NT2/D1 (cell line): ENCODE data around the gene DDA1.

Source experiments
- DNase-seq: peaks from one replicate; pipeline ENCODE4 v3.0.0-alpha.2; 2011; ENCODE audit warnings: low read depth, low spot score
- H3K27me3 ChIP-seq: 2 replicates; pipeline ENCODE4 v1.6.0; 2011; ENCODE audit warnings: mild to moderate bottlenecking; ENCODE audit not compliant: insufficient read length, insufficient read depth
- H3K36me3 ChIP-seq: 2 replicates; pipeline ENCODE4 v1.6.1; 2011; ENCODE audit warnings: mild to moderate bottlenecking, low read length, mixed read lengths; ENCODE audit not compliant: insufficient read depth, insufficient read length
- H3K4me1 ChIP-seq: 2 replicates; pipeline ENCODE4 v1.5.1; 2011; ENCODE audit not compliant: insufficient read depth, insufficient read length
- H3K4me3 ChIP-seq: 2 replicates; pipeline ENCODE4 v1.5.1; 2011; ENCODE audit warnings: low read depth; ENCODE audit not compliant: insufficient read length
- H3K9ac ChIP-seq: 2 replicates; pipeline ENCODE4 v1.6.0; 2011; ENCODE audit warnings: low read depth; ENCODE audit not compliant: insufficient read length
- H3K9me3 ChIP-seq: 2 replicates; pipeline ENCODE4 v1.5.1; 2011; ENCODE audit warnings: mild to moderate bottlenecking, low read length; ENCODE audit not compliant: insufficient read depth
- SUZ12 ChIP-seq: IDR thresholded peaks from 2 replicates; pipeline ENCODE4 v1.6.1; 2011; ENCODE audit not compliant: insufficient read length, insufficient read depth; ENCODE audit errors: extremely low read depth
- YY1 ChIP-seq: IDR thresholded peaks from 2 replicates; pipeline ENCODE4 v1.6.1; 2011; ENCODE audit not compliant: insufficient read length, insufficient read depth
- ZNF274 ChIP-seq: IDR thresholded peaks from 2 replicates; pipeline ENCODE4 v1.6.1; 2011; ENCODE audit warnings: mild to moderate bottlenecking, low read depth, low read length

DDA1 gene

DNA sequence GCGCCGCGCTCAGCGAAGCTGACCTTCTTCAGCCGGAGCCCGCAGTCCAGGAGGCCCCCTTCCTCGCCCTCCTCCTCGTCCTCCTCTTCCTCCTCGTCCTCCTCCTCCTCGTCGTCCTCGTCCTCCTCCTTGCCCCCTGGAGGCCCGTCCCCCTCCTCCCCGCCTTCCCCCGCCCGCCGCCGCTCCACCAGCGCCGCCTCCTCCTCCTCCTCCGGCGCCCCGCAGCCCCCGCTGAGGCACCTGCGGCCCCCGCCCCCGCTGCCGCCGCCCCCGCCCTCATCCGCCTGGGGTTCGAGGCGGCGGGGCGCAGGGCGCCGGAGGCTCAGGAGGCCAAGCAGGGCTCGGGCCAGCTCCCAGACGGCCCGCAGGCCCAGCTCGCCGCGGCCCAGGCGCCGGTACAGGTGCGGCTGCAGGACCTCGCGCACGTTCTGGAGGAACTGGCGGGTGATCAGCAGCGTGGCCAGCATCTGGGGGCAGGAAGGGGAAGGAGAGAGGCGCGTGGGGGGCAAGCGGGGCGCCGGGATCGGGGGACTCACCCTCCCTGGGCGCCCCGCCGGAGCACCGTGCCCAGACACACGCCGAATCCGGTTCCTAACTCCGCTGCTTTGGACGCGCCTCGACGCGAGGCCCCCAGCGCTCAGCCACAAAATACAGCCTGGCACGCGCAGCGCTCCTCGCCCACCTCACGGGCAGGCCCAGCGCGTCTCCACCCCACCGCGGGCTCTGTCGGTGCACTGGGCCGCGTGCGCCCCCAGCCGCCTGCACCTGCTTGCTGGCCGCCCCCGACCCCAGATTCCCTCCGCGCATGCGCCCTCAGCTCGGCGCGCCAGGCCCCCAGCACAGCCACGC is 19.4 kb downstream of the DDA1 start:
- DNase-seq = no peak
- Histone ChIP-seq H3K27me3 (no peaks in the 10 kb centered on the region), H3K36me3 (peaks cover 50% of the 10 kb centered on the region), H3K4me1 (peaks cover 27% of the 10 kb centered on the region), H3K9ac (peak overlapping the region; percentile 77), H3K9me3 (peaks cover 5% of the 10 kb centered on the region; the same call in 1 of the 2 replicates), H3K4me3 (peak overlapping the region; percentile 55)
- TF ChIP-seq SUZ12 = no peak
- TF ChIP-seq YY1 = no peak
- no peak for TF ChIP-seq ZNF274

DNA sequence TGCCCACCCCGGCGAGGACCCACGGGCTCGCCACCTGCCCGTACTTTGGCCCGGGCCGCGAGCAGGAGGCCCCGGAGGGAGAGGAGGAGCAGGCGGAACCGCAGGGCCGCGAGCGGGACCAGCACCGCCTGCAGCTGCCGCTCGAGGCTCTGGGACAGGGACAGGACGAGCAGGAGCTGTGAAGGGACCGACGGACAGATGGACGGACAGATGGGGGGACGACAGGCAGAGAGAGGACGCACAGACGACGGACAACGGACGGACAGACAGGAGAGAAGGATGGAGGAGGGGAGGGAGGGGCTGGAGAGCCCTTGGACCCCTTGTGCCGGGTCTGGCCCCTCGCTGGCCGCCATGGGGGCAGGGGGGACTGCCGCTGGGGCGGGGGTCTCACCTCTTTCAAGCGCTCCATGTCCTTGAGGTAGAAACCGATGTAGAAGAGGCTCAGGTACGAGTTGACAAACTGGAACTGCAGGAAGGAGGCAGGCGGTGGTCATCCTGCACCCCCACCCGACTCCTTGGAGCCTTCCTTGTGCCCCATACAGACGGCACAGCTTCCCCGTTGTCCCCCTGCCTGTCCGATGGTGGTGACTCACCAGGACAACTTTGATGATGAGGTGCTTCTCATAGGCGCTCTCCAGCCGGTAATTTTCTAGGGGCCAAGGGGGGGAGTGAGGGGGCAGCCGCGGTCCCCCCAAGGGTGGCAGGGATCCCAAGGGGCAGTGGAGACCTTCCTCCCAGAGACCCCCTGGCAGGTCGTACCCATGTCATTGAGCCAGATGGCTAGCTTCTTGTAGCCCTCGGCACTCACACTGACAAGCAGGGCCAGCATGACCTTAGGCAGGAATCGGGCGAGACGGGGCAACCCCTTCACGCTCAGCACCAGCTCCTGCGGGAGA is 20.3 kb downstream of the DDA1 start:
- peaks cover 23% of the 10 kb centered on the region for H3K4me1 ChIP-seq
- peak overlapping the region; percentile 77 for H3K9ac ChIP-seq
- peaks cover 45% of the 10 kb centered on the region for H3K36me3 ChIP-seq
- DNase-seq = no peak
- no peaks in the 10 kb centered on the region for H3K27me3 ChIP-seq
- H3K4me3 ChIP-seq = peak overlapping the region; percentile 24
- peaks cover 5% of the 10 kb centered on the region; the same call in 1 of the 2 replicates for H3K9me3 ChIP-seq
- TF ChIP-seq YY1 (no peak), SUZ12 (no peak), ZNF274 (no peak)

DNA sequence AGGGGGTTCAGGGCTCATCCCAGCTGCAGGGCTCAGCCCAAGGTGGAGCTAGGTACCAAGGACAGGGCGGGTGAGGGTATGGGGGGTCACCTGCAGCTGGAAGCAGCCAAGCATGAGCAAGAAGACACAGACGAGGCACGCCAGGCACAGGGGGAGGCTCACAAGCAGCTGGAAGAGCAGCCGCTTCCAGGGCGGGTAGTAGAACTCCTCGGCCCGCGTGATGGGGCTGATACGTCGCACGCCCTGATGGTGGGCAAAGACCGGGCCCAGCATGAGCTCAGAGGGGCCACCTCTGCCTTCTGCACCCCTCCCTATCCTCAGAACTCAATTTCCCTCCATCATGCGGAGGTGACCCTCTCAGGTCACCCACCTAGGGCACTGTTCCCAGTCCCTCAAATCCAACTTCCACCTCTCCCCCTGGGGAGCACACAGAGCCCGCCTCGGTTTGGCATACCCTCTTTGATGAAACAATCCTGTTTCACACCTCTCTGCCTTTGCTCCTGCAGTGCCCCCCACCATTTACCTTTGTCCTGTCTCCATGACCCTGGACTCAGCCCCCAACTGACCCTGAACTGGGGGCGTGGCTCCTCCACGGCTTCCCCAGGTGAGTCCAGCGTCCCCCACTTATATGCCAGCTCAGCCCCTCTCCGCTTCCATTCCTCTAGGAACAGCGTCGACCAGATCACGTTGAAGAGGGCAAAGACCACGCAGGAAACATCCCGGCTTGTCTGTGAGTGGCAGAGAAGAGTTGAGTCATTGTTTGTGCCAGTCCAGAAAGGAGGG is 21.1 kb downstream of the DDA1 start:
- H3K27me3 ChIP-seq = no peaks in the 10 kb centered on the region
- no peak for DNase-seq
- H3K4me3 ChIP-seq = no peak overlapping the region
- no peak overlapping the region for H3K9ac ChIP-seq
- peaks cover 36% of the 10 kb centered on the region for H3K36me3 ChIP-seq
- TF ChIP-seq SUZ12 (no peak), ZNF274 (no peak)
- H3K4me1 ChIP-seq = peaks cover 17% of the 10 kb centered on the region
- peaks cover 5% of the 10 kb centered on the region; the same call in 1 of the 2 replicates for H3K9me3 ChIP-seq

DNA sequence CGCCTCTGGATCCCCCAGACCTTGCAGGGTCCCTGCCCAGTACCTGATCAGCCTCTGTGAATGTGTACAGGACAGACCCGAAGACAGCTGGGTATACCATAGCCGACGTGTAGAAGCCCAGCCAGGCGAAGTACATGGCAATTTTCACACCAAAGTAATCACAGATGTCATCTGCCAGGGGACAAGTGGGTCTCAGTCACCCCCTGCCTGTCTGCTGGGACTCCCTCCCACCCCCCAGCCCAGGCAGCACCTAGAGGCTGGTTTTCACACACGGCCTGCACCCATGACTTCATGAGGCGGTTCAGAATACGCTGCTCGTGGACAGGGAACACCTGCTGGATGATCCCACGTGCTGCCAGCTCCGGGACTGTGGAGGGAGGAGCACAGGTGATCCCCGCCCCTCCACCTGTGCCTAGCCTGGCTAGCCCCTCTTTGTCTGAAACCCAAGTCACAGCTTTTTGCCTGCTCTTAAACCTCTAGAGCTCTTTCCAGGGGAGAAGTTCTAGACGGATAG is 21.7 kb downstream of the DDA1 start:
- no peak overlapping the region for H3K9ac ChIP-seq
- H3K36me3 ChIP-seq = peaks cover 35% of the 10 kb centered on the region
- no peak for DNase-seq
- H3K4me3 ChIP-seq = no peak overlapping the region
- H3K4me1 ChIP-seq = peaks cover 17% of the 10 kb centered on the region
- no peaks in the 10 kb centered on the region for H3K27me3 ChIP-seq
- peaks cover 5% of the 10 kb centered on the region; the same call in 1 of the 2 replicates for H3K9me3 ChIP-seq
- TF ChIP-seq YY1 = no peak
- no peak for TF ChIP-seq ZNF274
- TF ChIP-seq SUZ12 = no peak

DNA sequence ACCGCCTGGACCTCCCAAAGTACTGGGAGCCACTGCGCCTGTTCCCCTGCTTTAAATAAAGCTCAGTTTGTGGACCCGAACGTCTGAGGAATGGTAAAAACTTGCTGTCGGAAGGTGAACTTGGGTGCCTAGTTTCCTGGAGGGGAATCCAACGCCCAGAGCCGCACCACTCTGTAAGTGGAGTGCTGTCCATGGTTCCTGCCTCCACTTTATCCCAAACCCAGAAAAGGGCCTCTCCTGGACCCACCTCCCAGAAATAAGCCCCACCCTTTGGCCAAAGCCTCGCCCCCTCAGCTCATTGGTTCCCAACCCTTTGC is 23.0 kb downstream of the DDA1 start:
- peaks cover 15% of the 10 kb centered on the region for H3K4me1 ChIP-seq
- no peak for DNase-seq
- TF ChIP-seq SUZ12 (no peak), YY1 (no peak), ZNF274 (no peak)
- H3K9me3 ChIP-seq = peaks cover 5% of the 10 kb centered on the region; the same call in 1 of the 2 replicates
- H3K36me3 ChIP-seq = peaks cover 35% of the 10 kb centered on the region
- no peak overlapping the region for H3K4me3 ChIP-seq
- no peaks in the 10 kb centered on the region for H3K27me3 ChIP-seq
- no peak overlapping the region for H3K9ac ChIP-seq

DNA sequence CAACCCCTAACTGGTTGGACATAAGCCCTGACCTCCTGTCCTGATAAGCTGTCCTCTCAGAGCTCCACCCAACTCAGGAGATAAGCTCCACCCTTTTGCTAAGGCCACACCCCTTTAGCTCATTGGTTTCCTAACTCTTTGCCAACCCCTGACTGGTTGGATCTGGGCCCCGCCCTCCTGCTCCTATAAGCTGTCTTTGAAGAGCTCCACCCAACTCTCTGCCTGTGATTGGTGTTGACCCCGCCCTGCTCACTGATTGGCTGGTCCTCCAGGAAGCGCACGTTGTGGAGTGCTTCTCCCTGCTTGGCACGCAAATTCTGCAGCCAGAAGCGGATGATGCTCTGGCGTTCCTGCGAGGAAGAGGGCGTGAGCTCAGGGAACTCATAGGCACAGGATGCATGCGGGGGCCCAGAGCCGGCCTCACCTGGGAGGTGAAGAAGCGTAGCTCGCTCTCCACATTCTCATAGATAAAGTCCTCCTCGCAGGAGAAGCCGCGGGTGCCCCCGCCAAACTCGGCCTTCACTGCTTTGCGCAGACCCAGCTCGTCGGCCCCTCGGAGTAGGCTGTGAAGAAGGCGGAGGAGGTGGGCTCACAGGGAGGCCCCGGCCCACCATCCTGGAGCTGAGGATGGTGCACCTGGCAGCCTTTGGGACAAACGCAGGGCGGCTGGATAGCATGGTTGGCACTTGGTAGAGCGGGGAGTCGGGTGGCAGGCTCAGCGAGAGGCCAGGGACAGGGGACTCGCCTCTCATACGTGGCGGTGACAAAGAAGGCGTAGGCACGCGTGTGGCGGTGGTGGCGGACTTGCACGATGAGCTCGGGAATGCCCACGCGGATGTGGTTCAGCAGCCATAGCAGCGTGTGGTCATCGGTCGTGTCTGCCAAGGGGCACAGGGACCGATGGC is 23.6 kb downstream of the DDA1 start:
- Histone ChIP-seq H3K9ac (peak overlapping the region; percentile 89), H3K4me1 (peaks cover 13% of the 10 kb centered on the region), H3K4me3 (no peak overlapping the region), H3K27me3 (no peaks in the 10 kb centered on the region), H3K36me3 (peaks cover 35% of the 10 kb centered on the region), H3K9me3 (peaks cover 5% of the 10 kb centered on the region; the same call in 1 of the 2 replicates)
- DNase-seq = no peak
- TF ChIP-seq ZNF274 (no peak), YY1 (no peak), SUZ12 (no peak)
